Kidney tubule cell (primary cell): ENCODE data around the gene SPAG9.

Source experiments
- DNase-seq: peaks from one replicate; pipeline ENCODE4 v3.0.0-alpha.2; 2018; ENCODE audit warnings: low spot score

Gene SPAG9

GRCh38 chr17:50938821-50939541, 181.7 kb downstream of the SPAG9 start:
- no peak for DNase-seq

- DNase-seq = no peak
Observed at GRCh38 chr17:50935996-50936266, 184.7 kb downstream of the SPAG9 start.

GRCh38 chr17:50935221-50935995, 185.3 kb downstream of the SPAG9 start:
- peak; percentile 91 for DNase-seq

- DNase-seq = no peak
Observed at GRCh38 chr17:50934672-50935220, 185.9 kb downstream of the SPAG9 start.

GRCh38 chr17:50934161-50934560, 186.5 kb downstream of the SPAG9 start:
- no peak for DNase-seq

GRCh38 chr17:50931144-50931908, 189.3 kb downstream of the SPAG9 start:
- peak; percentile 70 for DNase-seq

- DNase-seq = no peak
Observed at GRCh38 chr17:50928646-50929045, 192.0 kb downstream of the SPAG9 start.

GRCh38 chr17:50927287-50927686, 193.4 kb downstream of the SPAG9 start:
- DNase-seq = no peak

GRCh38 chr17:50926523-50926922, 194.1 kb downstream of the SPAG9 start:
- DNase-seq = no peak

GRCh38 chr17:50925296-50925891, 195.3 kb downstream of the SPAG9 start:
- no peak for DNase-seq

GRCh38 chr17:50924800-50925199, 195.9 kb downstream of the SPAG9 start:
- no peak for DNase-seq

GRCh38 chr17:50924300-50924699, 196.4 kb downstream of the SPAG9 start:
- no peak for DNase-seq

- peak; percentile 49 for DNase-seq
Observed at GRCh38 chr17:50923611-50924010, 197.1 kb downstream of the SPAG9 start.

- no peak for DNase-seq
Observed at GRCh38 chr17:50922721-50923405, 197.8 kb downstream of the SPAG9 start.

GRCh38 chr17:50922107-50922506, 198.6 kb downstream of the SPAG9 start:
- DNase-seq = peak; percentile 61

GRCh38 chr17:50920891-50921586, 199.6 kb downstream of the SPAG9 start:
- no peak for DNase-seq

- no peak for DNase-seq
Observed at GRCh38 chr17:50920041-50920410, 200.6 kb downstream of the SPAG9 start.

- DNase-seq = peak; percentile 95
Observed at GRCh38 chr17:50919321-50920040, 201.2 kb downstream of the SPAG9 start.

- peak; percentile 30 for DNase-seq
Observed at GRCh38 chr17:50918933-50919296, 201.8 kb downstream of the SPAG9 start.
